H1 (cell line): ENCODE data around the gene FAM83G. TPM values are rescaled to one million over a fixed set of nuclear protein-coding genes. Genes with fewer than 3 reads are reported as not detected.

ENCODE experiments used
- ASH2L ChIP-seq: fragments of 200-600, 300-600 bp; sonication (generic); IDR thresholded peaks from one replicate; pipeline ENCODE4 v1.7.1; 2017; ENCODE audit warnings: low read length
- BACH1 ChIP-seq: IDR thresholded peaks from 2 replicates; pipeline ENCODE4 v1.6.1; 2012; ENCODE audit warnings: low read length, improper control_type of control experiment
- EGR1 ChIP-seq: IDR thresholded peaks from 2 replicates; pipeline ENCODE4 v1.6.1; 2011; ENCODE audit warnings: low read depth, low read length, borderline replicate concordance
- KDM5A ChIP-seq: fragments of 200-600 bp; IDR thresholded peaks from 2 replicates; pipeline ENCODE4 v1.7.1; 2012; ENCODE audit warnings: mild to moderate bottlenecking, low read length, inconsistent platforms, mixed read lengths
- POLR2A ChIP-seq, 2 experiments: IDR thresholded peaks; 1 replicate in 1 of 2; 2 replicates in 1 of 2; pipeline ENCODE4 v1.6.1; 2011; ENCODE audit warnings: low read depth in 2 of 2, low read length in 2 of 2, mild to moderate bottlenecking in 2 of 2; ENCODE audit errors: control extremely low read depth in 1 of 2
- RNF2 ChIP-seq: fragments of 200-900, 300-1000 bp; sonication (generic); IDR thresholded peaks from 2 replicates; pipeline ENCODE4 v1.7.1; 2016; ENCODE audit warnings: borderline replicate concordance, low read depth, mild to moderate bottlenecking, antibody characterized with exemption, low read length; ENCODE audit not compliant: poor library complexity, severe bottlenecking; ENCODE audit errors: missing control alignments
- SAP30 ChIP-seq: fragments of 300-600 bp; sonication (generic); IDR thresholded peaks from 2 replicates; pipeline ENCODE4 v1.7.1; 2012; ENCODE audit warnings: low read length, moderate library complexity, mild to moderate bottlenecking, inconsistent platforms; ENCODE audit not compliant: insufficient read depth, insufficient replicate concordance
- SRF ChIP-seq: IDR thresholded peaks from 2 replicates; pipeline ENCODE4 v1.6.1; 2011; ENCODE audit warnings: mild to moderate bottlenecking, low read depth, low read length, moderate library complexity
- TAF7 ChIP-seq: optimal IDR thresholded peaks from 2 replicates; pipeline ENCODE3; 2011; ENCODE audit warnings: low read depth, mild to moderate bottlenecking, inconsistent platforms, low read length, moderate library complexity, borderline replicate concordance
- polyA plus RNA-seq, 7 experiments: library from polyadenylated mRNA; depleted of rRNA in 3 of 7; stranded (reverse) in 5 of 7; unstranded in 2 of 7; fragments of >200 nt in 5 of 7; fragments of 200-250 nt in 2 of 7; gene quantifications; 1 replicate in 5 of 7; 2 replicates in 1 of 7; 4 replicates in 1 of 7; pipeline versions ENCODE4 v1.2.1 to v1.2.3, GENCODE V29; 2011 to 2013; ENCODE audit warnings: missing spikeins in 2 of 7, mixed read lengths in 2 of 7
- total RNA-seq: library from RNA; stranded (reverse); fragmentation: NEBNext Ultra II Directional; extraction: Animal tissue kit (Norgen Biotek cat#: 25700); gene quantifications from 2 replicates; pipeline ENCODE4 v1.2.1, GENCODE V29; 2021

FAM83G gene
- total and polyA plus RNA-seq, 2 of the 8 experiments (the other 6 are each of a cell fraction or from before 2014, with no cell fraction given) = 15.4 to 29.0 TPM

DNA sequence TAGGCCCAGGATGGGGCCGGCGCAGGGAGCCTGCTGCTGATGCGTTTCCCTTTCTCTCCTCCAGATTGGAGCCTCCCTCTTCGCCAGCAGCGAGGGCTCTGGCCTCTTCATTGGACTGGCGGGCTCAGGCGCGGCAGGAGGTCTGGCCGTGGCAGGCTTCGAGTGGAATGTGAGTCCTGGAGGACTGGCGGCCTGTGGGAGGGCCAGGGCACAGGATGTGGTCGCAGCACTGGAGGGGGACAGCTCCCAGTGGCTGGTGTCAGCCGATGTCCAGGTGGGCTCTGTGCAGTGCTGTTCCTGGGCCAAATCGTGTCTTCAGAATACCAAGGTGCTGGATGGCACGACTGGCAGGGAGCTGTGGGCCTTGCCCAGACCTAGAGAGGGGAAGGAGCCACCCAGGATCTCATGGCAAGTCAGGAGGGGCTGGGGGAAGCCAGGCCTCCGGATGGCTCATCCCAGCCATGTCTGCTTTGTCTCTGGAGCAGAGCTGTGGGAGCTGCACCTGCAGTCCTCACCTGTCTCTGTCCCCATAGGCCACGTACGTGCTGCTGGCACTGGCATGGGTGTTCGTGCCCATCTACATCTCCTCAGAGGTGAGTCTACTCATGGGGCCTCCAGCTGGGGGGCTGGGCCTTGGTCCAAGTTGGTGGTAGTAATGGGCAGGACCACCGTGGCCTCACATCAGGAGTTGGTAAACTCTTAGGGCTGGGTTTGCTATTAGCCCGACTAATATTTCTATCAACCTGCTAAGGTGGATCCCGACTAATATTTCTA, 45.3 kb downstream of the FAM83G start (continued):
- TF ChIP-seq KDM5A = no peak
- TF ChIP-seq BACH1 = no peak
- TF ChIP-seq SAP30 = no peak
- no peak for TF ChIP-seq RNF2
- no peak for TF ChIP-seq ASH2L
- TF ChIP-seq POLR2A (IDR thresholded peaks at IDR 0.05; ENCODE audit: control extremely low read depth in 1 of 2, low read depth in 2 of 2, low read length in 2 of 2) = no peak
- TF ChIP-seq SRF = no peak
- TF ChIP-seq TAF7 = no peak
- TF ChIP-seq EGR1 = no peak
